HG02763 (cell line): ENCODE data around the gene IL17D.
"Not testable (repeated sequence)": the region's sequence is repeated elsewhere in the genome, so short reads cannot be mapped to it uniquely, and the experiment has no call there.

Source experiments
- ATAC-seq: cut with Tn5 transposase; IDR thresholded peaks from one replicate; pipeline ENCODE4 v1.9.1; 2021; ENCODE audit warnings: mild to moderate bottlenecking, moderate library complexity; ENCODE audit not compliant: unreplicated experiment

The IL17D gene

GRCh38 chr13:20702915-20703779 lies at the start of gene IL17D:
Gene IL17D, plus strand, starts transcription at chr13:20703699. Its CDS starts 303 bp downstream, at chr13:20704002.
- ATAC-seq, result peak; percentile 7

GRCh38 chr13:20654156-20654555 lies 49.3 kb upstream of the IL17D start:
- ATAC-seq, result no peak

- ATAC-seq, result no peak
These were observed 45.0 kb upstream of the IL17D start for GRCh38 chr13:20658451-20659040.

DNA sequence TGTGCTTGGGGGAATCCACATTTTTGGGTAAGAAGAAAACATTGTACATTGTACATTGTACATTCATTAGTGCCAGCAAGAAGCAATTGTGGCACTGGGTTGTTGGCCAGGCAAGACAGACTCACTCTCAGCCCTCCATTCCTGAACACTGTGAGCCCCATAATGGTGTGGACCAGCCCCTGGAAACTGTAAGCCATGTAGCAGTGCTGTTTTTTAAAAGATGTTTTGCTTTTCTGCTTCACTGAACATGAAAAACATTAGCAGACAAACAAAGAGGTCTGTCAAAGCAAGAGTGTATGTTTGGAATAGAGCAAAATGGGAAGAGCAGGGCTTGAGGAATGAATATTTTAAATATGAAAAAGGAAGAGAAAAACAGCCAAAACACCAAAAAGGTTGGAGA lies 39.1 kb upstream of the IL17D start:
- ATAC-seq, result no peak

GRCh38 chr13:20666948-20667347 lies 36.6 kb upstream of the IL17D start:
- ATAC-seq, result no peak

DNA sequence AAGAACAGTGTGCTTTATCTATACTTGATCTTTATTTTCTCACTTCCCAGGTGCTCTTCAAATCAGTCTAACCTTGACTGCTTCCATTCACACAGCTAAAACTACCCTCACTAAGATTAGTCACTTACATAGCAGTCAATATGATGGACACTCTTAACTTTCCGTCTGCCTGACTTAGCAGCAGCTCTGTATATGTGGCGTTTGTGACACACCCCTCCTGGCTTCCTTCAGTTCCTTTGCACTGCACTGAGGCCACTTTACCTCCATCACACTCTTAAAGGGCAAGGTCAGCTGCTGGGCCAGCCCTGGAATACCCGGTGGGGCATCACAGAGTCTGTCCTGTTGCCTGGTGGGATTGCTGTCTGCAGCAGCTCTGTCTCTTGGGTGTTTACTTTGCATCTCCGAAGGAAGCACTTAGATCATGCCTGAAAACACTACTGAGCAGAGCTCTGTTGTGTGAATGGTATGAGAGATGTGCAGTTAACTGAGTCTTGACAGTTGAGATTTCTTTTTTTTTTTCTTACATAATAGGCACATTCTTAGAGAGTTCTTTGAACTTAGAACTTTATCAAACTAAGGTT lies 35.6 kb upstream of the IL17D start:
- no peak for ATAC-seq

- no peak for ATAC-seq
These were observed 34.3 kb upstream of the IL17D start for GRCh38 chr13:20669162-20669561.

DNA sequence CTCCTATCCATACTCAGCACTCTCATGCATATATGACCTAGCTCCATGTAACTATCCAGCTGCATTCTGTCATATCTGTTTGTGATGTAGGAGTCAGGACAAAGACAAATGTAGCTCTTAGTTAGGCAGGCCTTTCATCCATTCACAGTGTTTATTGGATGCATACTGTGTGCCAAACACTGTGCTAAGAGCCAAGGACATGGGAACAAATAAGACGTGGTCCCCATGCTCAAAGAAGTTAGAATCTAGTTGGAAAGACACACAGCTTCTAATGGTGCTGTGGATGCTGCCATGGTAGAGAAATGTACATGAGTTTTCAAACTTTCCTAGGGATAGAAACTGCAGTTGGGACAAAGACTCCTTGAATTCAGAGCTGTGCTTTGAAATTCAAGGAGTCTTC lies 31.7 kb upstream of the IL17D start:
- ATAC-seq, result no peak

- no peak for ATAC-seq
These were observed 30.7 kb upstream of the IL17D start for GRCh38 chr13:20672772-20673171.

- ATAC-seq, result no peak
These were observed 29.8 kb upstream of the IL17D start for GRCh38 chr13:20673715-20674114.

GRCh38 chr13:20676213-20676612 lies 27.3 kb upstream of the IL17D start:
- ATAC-seq, result no peak

GRCh38 chr13:20678606-20679005 lies 24.9 kb upstream of the IL17D start:
- ATAC-seq, result not testable (repeated sequence)

DNA sequence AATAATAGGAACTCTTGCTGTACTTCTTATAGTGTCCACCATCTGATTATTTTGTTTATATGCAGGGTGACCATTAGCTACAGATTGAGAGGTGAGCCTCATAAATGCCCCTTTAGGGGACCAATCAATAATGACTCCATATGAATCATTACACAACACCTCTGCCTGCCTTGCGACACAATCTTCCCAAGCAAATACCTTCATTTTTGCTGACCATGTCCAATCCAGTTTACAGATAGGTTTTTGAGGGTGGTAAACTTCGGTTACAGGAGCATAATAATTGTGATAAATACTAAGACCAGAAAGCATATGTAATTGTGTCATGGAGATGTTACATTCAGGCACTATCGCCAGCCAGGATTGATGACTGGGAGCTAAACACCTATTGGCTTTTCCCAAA lies 23.6 kb upstream of the IL17D start:
- ATAC-seq, result no peak

DNA sequence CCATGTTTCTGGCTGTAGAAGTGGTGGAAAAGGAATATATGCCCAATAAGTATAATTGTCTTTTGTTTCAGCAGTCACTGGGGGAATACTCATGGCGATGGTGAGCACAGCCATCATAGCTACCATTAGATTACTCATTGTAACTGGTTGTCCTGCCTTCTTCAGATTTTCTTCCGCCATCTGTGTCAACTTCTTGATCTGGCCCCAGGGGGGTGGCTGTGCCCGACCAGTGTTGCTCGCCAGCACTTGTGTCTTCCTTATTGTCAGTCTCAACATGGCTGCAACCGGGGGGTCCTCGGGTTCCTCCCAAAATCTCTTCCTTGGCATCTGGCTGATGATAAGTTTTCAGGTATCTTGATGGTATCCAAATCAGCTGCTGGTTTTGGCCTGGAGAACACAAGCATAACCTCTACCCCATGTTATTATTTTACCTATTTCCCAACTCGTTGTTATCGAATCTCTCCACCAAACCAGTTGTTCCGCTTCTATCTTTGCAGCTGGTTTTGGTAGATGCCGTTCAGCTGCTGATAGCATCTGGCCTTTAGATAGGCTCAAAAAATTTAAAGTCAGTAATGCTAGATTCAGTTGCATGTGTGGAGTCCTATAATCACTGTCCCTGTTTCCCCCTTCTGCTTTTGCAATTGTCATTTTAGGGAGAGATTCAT lies 23.0 kb upstream of the IL17D start:
- ATAC-seq, result no peak

DNA sequence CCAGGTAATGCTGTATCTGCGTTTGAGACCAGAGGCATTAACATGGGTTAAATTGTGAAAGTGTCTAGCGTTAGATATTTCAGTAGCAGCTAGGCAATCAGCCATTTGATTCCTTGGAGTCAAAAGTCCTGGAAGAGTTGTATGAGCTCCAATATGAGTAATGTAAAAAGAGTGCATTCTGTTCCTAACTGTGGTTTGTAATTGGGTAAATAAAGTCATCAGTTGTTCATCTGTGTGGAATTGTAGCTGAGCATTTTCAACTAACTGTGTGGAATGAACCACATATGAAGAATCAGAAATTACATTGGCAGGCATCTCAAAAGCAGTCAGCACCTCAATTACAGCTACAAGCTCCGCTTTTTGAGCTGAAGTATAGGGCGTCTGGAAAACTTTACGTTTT lies 22.0 kb upstream of the IL17D start:
- ATAC-seq, result not testable (repeated sequence)

DNA sequence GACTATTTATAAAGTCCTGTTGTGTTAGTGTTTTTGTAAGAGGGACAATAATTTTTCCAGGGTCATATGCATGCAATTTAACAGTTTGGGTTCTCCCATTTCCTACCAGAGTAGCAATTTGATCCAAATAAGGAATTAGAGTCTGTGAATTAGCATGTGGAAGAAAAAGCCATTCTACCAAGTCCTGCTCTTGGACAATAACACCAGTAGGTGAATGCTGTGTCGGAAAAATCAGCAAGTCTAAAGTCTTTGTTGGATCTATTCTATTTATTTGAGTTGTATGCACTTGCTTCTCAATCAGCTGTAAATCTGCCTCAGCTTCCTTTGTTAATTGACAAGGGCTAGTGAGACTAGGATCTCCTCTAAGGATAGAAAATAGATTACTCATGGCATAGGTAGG lies 21.4 kb upstream of the IL17D start:
- no peak for ATAC-seq

- no peak for ATAC-seq
These were observed 19.5 kb upstream of the IL17D start for GRCh38 chr13:20684041-20684440.

DNA sequence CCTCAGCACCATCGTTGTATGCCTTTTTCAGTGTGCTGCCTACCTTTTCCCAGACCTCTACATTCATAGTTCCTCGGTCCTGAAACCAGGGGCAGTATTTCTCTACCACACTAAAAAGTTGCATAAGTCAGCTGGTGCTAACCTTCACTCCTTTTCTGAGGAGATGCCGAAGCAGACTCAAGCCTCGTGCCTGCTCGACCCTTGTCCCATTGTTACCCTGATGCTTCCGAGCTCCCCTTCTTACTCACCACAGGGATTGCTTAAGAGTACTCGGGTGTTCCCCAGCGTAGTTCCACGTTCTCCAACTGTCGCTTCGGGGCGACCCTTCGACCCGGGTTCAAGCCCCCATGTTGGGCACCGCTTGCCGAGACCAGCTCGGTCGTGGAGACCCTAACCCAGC lies 19.0 kb upstream of the IL17D start:
- no peak for ATAC-seq

- ATAC-seq, result no peak
These were observed 18.4 kb upstream of the IL17D start for GRCh38 chr13:20685092-20685491.

- ATAC-seq, result no peak
These were observed 17.3 kb upstream of the IL17D start for GRCh38 chr13:20686167-20686566.

GRCh38 chr13:20686863-20687579 lies 16.5 kb upstream of the IL17D start:
- ATAC-seq, result no peak
